Smooth muscle cell (in vitro differentiated cells): Measurements from ENCODE around the gene SMYD2. TPM values are rescaled to one million over a fixed set of nuclear protein-coding genes. Genes with fewer than 3 reads are reported as not detected.
A peak's percentile ranks its signal among the peaks of the same experiment; 100 is the strongest.
"Not testable (repeated sequence)": the region's sequence is repeated elsewhere in the genome, so short reads cannot be mapped to it uniquely, and the experiment has no call there.

Experiments used
- DNase-seq: peaks from one replicate; lab custom pipeline; 2025; ENCODE audit not compliant: unreplicated experiment; lab: John Stamatoyannopoulos, UW
- H2AFZ ChIP-seq: fragments of 200-600 bp; sonication (generic); 2 replicates; pipeline ENCODE4 v1.6.0; 2016; ENCODE audit warnings: antibody characterized with exemption, low read depth, mild to moderate bottlenecking
- H3F3A ChIP-seq: fragments of 200-600 bp; sonication (generic); 2 replicates; pipeline ENCODE4 v1.6.0; 2017; ENCODE audit warnings: antibody characterized with exemption, low read depth
- H3K27ac ChIP-seq: fragments of 200-600 bp; sonication (generic); 2 replicates; pipeline ENCODE4 v1.5.1; 2016; ENCODE audit warnings: low read depth, mild to moderate bottlenecking
- H3K27me3 ChIP-seq: fragments of 200-600 bp; sonication (generic); 2 replicates; pipeline ENCODE4 v1.6.1; 2016; ENCODE audit warnings: low read depth, mild to moderate bottlenecking
- H3K36me3 ChIP-seq: fragments of 200-600 bp; sonication (generic); 2 replicates; pipeline ENCODE4 v1.5.1; 2016; ENCODE audit warnings: low read depth
- H3K4me1 ChIP-seq: fragments of 200-600 bp; sonication (generic); 2 replicates; pipeline ENCODE4 v1.5.1; 2016; ENCODE audit warnings: low read depth
- H3K4me2 ChIP-seq: fragments of 200-600 bp; sonication (generic); 2 replicates; pipeline ENCODE4 v1.6.0; 2016; ENCODE audit warnings: mild to moderate bottlenecking
- H3K4me3 ChIP-seq: fragments of 200-600 bp; sonication (generic); 2 replicates; pipeline ENCODE4 v1.5.1; 2016; ENCODE audit warnings: mild to moderate bottlenecking
- H3K79me2 ChIP-seq: fragments of 200-600 bp; sonication (generic); 2 replicates; pipeline ENCODE4 v1.6.0; 2016; ENCODE audit warnings: low read depth, mild to moderate bottlenecking
- H3K9ac ChIP-seq: fragments of 200-600 bp; sonication (generic); 2 replicates; pipeline ENCODE4 v1.6.0; 2016; ENCODE audit warnings: low read depth
- H3K9me3 ChIP-seq: fragments of 200-600 bp; sonication (generic); replicated peaks from 2 replicates; pipeline ENCODE4 v1.5.1; 2016; ENCODE audit warnings: low read depth
- H4K20me1 ChIP-seq: fragments of 200-600 bp; sonication (generic); 2 replicates; pipeline ENCODE4 v1.6.0; 2016; ENCODE audit warnings: low read depth
- CTCF ChIP-seq: fragments of 200-600 bp; sonication (generic); IDR thresholded peaks from 2 replicates; pipeline ENCODE4 v1.5.1; 2017; ENCODE audit warnings: borderline replicate concordance, mild to moderate bottlenecking, antibody characterized with exemption; ENCODE audit not compliant: insufficient read depth, poor library complexity, severe bottlenecking
- WGBS: methylation state at CpG from one replicate; pipeline ENCODE4 v1.1.7; 2016; ENCODE audit warnings: low lambda C conversion rate; 5-methylcytosine and 5-hydroxymethylcytosine counted together
- polyA plus RNA-seq: library from polyadenylated mRNA; unstranded; fragments of >200 nt; fragmentation: Nextera tagmentation; extraction: Ambion mirVana; gene quantifications from 2 replicates; pipeline ENCODE4 v1.2.1, GENCODE V29; 2016
- total RNA-seq: library from RNA; depleted of rRNA; stranded (reverse); fragments of >200 nt; gene quantifications from 2 replicates; pipeline ENCODE4 v1.2.3, GENCODE V29; 2014

SMYD2 gene
- total and polyA plus RNA-seq, 2 experiments from 2014 or later, result 31.1 to 39.7 TPM

GRCh38 chr1:214272964-214273533 lies 7.9 kb upstream of the SMYD2 start:
- WGBS, result 96% methylated on average over 2 of the region's 2 CpGs
- no peak overlapping the region for H3K4me3 ChIP-seq
- no peak for DNase-seq

GRCh38 chr1:214275700-214276099 lies 5.3 kb upstream of the SMYD2 start:
- H3K9ac ChIP-seq, DNase-seq: not testable (repeated sequence)
- WGBS, result 99% methylated on average over 4 of the region's 4 CpGs

More at GRCh38 chr1:214272964-214273533, 7.9 kb upstream of the SMYD2 start:
- Histone ChIP-seq H3K4me1 (no peaks in the 10 kb centered on the region), H3K36me3 (no peaks in the 10 kb centered on the region), H3K9ac (no peak overlapping the region), H3K27me3 (peaks cover 5% of the 10 kb centered on the region), H3F3A (peaks cover 9% of the 10 kb centered on the region), H3K79me2 (no peaks in the 10 kb centered on the region), H2AFZ (no peak overlapping the region), H3K4me2 (no peak overlapping the region), H4K20me1 (no peaks in the 10 kb centered on the region), H3K9me3 (no peaks in the 10 kb centered on the region), H3K27ac (no peak overlapping the region)
- no peak for TF ChIP-seq CTCF

GRCh38 chr1:214276786-214277185 lies 4.2 kb upstream of the SMYD2 start:
- no peak overlapping the region for H3K27ac ChIP-seq
- no peaks in the 10 kb centered on the region for H3K79me2 ChIP-seq
- no peak for DNase-seq
- 68% methylated on average over 1 of the region's 1 CpG for WGBS
- no peak overlapping the region for H3K4me3 ChIP-seq
- no peaks in the 10 kb centered on the region for H3K27me3 ChIP-seq
- H3K9me3 ChIP-seq, result no peaks in the 10 kb centered on the region
- no peak overlapping the region for H2AFZ ChIP-seq
- no peaks in the 10 kb centered on the region for H3K36me3 ChIP-seq
- peaks cover 19% of the 10 kb centered on the region for H3F3A ChIP-seq
- no peaks in the 10 kb centered on the region for H4K20me1 ChIP-seq
- no peak overlapping the region for H3K9ac ChIP-seq
- no peak overlapping the region for H3K4me2 ChIP-seq
- peaks cover 6% of the 10 kb centered on the region for H3K4me1 ChIP-seq
- TF ChIP-seq CTCF, result no peak

More at GRCh38 chr1:214275700-214276099, 5.3 kb upstream of the SMYD2 start:
- not testable (repeated sequence) for H3K36me3 ChIP-seq, H2AFZ ChIP-seq, H3K27me3 ChIP-seq, H3K27ac ChIP-seq, H3K9me3 ChIP-seq, H4K20me1 ChIP-seq, H3K4me3 ChIP-seq, H3K4me2 ChIP-seq, H3K79me2 ChIP-seq, H3K4me1 ChIP-seq
- H3F3A ChIP-seq, result peaks cover 19% of the 10 kb centered on the region

- Histone ChIP-seq H3K4me2 (peak overlapping the region; percentile 40), H3K4me1 (peaks cover 17% of the 10 kb centered on the region), H3K4me3 (no peak overlapping the region), H3K79me2 (peaks cover 2% of the 10 kb centered on the region), H3K27me3 (no peaks in the 10 kb centered on the region), H3K9me3 (no peaks in the 10 kb centered on the region), H3K9ac (no peak overlapping the region), H3F3A (peaks cover 19% of the 10 kb centered on the region), H3K27ac (peak overlapping the region; percentile 42), H3K36me3 (no peaks in the 10 kb centered on the region), H4K20me1 (no peaks in the 10 kb centered on the region), H2AFZ (no peak overlapping the region)
- no peak for DNase-seq
- WGBS, result 25% methylated on average over 11 of the region's 11 CpGs
- TF ChIP-seq CTCF, result no peak
These were observed 3.0 kb upstream of the SMYD2 start for GRCh38 chr1:214277704-214278635.
